Stimulated activated CD4-positive, alpha-beta T cell treated with anti-CD3 and anti-CD28 coated beads, Interleukin-12 subunit alpha, Interleukin-12 subunit beta, amount 100 ng/mL, for 4 hours (primary cell): ENCODE measurements around the gene NCSTN.

ENCODE experiments used
- DNase-seq: peaks from one replicate; pipeline ENCODE4 v3.0.0-alpha.2; 2020

Gene NCSTN

GRCh38 chr1:160342953-160343869, at the start of gene NCSTN, which contains the start of gene COPA:
Gene NCSTN, plus strand, starts transcription at chr1:160343383. Its CDS starts 14 bp downstream, at chr1:160343397.
Gene COPA, minus strand, starts transcription at chr1:160343250. Its CDS starts 80 bp downstream, at chr1:160343170.
- DNase-seq: peak; percentile 82

GRCh38 chr1:160296036-160296435, 47.1 kb upstream of the NCSTN start:
- DNase-seq: no peak

GRCh38 chr1:160300173-160300572, 43.0 kb upstream of the NCSTN start:
- no peak for DNase-seq

GRCh38 chr1:160307118-160307791, 35.9 kb upstream of the NCSTN start:
- DNase-seq: no peak

GRCh38 chr1:160308451-160309184, 34.6 kb upstream of the NCSTN start:
- no peak for DNase-seq

- no peak for DNase-seq
These were observed 34.0 kb upstream of the NCSTN start for GRCh38 chr1:160309185-160309557.

GRCh38 chr1:160309571-160309970, 33.6 kb upstream of the NCSTN start:
- no peak for DNase-seq

GRCh38 chr1:160315359-160315758, 27.8 kb upstream of the NCSTN start:
- DNase-seq: no peak

- DNase-seq: no peak
These were observed 20.4 kb upstream of the NCSTN start for GRCh38 chr1:160322831-160323230.

GRCh38 chr1:160325252-160325651, 17.9 kb upstream of the NCSTN start:
- DNase-seq: no peak

GRCh38 chr1:160326418-160326817, 16.8 kb upstream of the NCSTN start:
- no peak for DNase-seq

GRCh38 chr1:160328184-160328583, 15.0 kb upstream of the NCSTN start:
- no peak for DNase-seq

- no peak for DNase-seq
These were observed 13.1 kb upstream of the NCSTN start for GRCh38 chr1:160330119-160330518.

GRCh38 chr1:160332516-160332915, 10.7 kb upstream of the NCSTN start:
- DNase-seq: no peak

- no peak for DNase-seq
These were observed 4.6 kb upstream of the NCSTN start for GRCh38 chr1:160338580-160338979.

- no peak for DNase-seq
These were observed 3.0 kb upstream of the NCSTN start for GRCh38 chr1:160340146-160340545.

GRCh38 chr1:160340866-160341265, 2.3 kb upstream of the NCSTN start:
- no peak for DNase-seq

- DNase-seq: peak; percentile 3
These were observed 657 bp upstream of the NCSTN start for GRCh38 chr1:160342526-160342925.

- no peak for DNase-seq
These were observed 1.1 kb downstream of the NCSTN start for GRCh38 chr1:160344241-160344640.

GRCh38 chr1:160344936-160345335, 1.8 kb downstream of the NCSTN start:
- no peak for DNase-seq

GRCh38 chr1:160346463-160346862, 3.3 kb downstream of the NCSTN start:
- no peak for DNase-seq

- no peak for DNase-seq
These were observed 3.8 kb downstream of the NCSTN start for GRCh38 chr1:160346958-160347357.

GRCh38 chr1:160351629-160352028, 8.4 kb downstream of the NCSTN start:
- no peak for DNase-seq
